ENCODE data around the gene NLRP1.

The NLRP1 gene

GRCh38 chr17:5557485-5557884, 26.8 kb downstream of the NLRP1 start:
- DNase-seq (ENCODE audit: low spot score): no peak

- no peak for DNase-seq (ENCODE audit: low spot score)
Observed at GRCh38 chr17:5555254-5555653, 29.1 kb downstream of the NLRP1 start.

- no peak for DNase-seq (ENCODE audit: low spot score)
Observed at GRCh38 chr17:5553479-5553878, 30.8 kb downstream of the NLRP1 start.

GRCh38 chr17:5552841-5553240, 31.5 kb downstream of the NLRP1 start:
- no peak for DNase-seq (ENCODE audit: low spot score)

GRCh38 chr17:5545051-5545987, 39.0 kb downstream of the NLRP1 start:
- no peak for DNase-seq (ENCODE audit: low spot score)

GRCh38 chr17:5544115-5544514, 40.2 kb downstream of the NLRP1 start:
- no peak for DNase-seq (ENCODE audit: low spot score)

- DNase-seq (ENCODE audit: low spot score): no peak
Observed at GRCh38 chr17:5541610-5542202, 42.6 kb downstream of the NLRP1 start.

GRCh38 chr17:5540321-5540720, 44.0 kb downstream of the NLRP1 start:
- no peak for DNase-seq (ENCODE audit: low spot score)

- DNase-seq (ENCODE audit: low spot score): no peak
Observed at GRCh38 chr17:5539286-5539685, 45.0 kb downstream of the NLRP1 start.

- no peak for DNase-seq (ENCODE audit: low spot score)
Observed at GRCh38 chr17:5536866-5537650, 47.3 kb downstream of the NLRP1 start.

GRCh38 chr17:5535436-5535835, 48.9 kb downstream of the NLRP1 start:
- no peak for DNase-seq (ENCODE audit: low spot score)

GRCh38 chr17:5533486-5534315, 50.6 kb downstream of the NLRP1 start:
- DNase-seq (ENCODE audit: low spot score): no peak

- no peak for DNase-seq (ENCODE audit: low spot score)
Observed at GRCh38 chr17:5532581-5532980, 51.7 kb downstream of the NLRP1 start.

- no peak for DNase-seq (ENCODE audit: low spot score)
Observed at GRCh38 chr17:5531085-5531418, 53.3 kb downstream of the NLRP1 start.

GRCh38 chr17:5530265-5531084, 53.8 kb downstream of the NLRP1 start:
- no peak for DNase-seq (ENCODE audit: low spot score)

GRCh38 chr17:5527601-5528250, 56.6 kb downstream of the NLRP1 start:
- no peak for DNase-seq (ENCODE audit: low spot score)

GRCh38 chr17:5526821-5527598, 57.3 kb downstream of the NLRP1 start:
- DNase-seq (ENCODE audit: low spot score): no peak

- DNase-seq (ENCODE audit: low spot score): no peak
Observed at GRCh38 chr17:5523249-5523648, 61.1 kb downstream of the NLRP1 start.

- DNase-seq (ENCODE audit: low spot score): no peak
Observed at GRCh38 chr17:5522476-5522875, 61.8 kb downstream of the NLRP1 start.
